ENCODE data around the gene FOXN3.

The FOXN3 gene

DNA sequence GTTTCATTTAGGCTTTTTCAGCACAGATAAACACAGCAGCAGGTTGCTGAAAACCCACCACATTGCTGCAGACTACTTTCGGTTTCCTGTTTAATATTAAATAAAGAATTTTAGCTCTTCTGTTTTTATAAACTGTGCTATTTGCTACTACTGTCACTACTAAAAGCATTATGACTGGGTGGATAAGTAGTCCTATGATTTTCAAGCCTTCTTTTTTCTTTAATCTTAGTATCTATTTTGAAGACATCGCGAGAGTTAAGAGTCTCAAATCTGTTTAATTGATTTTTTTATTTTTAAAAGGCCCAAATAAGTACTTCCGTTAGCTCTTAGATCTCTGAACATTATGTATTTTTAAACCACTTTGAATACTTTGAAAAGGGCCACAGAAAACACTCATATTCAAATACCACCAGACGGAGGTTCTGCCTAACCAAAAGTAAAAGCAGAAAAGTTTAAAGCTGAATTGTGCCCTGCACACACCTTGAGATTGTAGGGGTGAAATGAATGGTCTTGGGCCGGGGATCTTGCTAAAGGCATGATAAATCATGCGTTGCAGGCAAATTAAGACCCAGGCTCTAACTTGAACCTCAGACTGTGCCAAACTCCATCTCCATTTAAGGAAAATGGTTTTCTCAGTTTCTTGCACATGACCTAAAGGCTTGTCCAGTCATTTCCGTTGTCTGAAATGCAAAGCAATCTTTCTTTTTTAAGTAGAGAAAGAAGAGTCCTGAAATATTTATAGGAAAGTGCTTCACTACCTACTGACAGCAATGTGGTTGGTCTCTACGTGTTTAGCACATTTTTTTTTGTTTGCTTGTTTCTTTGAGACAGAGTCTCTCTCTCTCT lies 13.6 kb upstream of the FOXN3 start:
- no peak for DNase-seq

DNA sequence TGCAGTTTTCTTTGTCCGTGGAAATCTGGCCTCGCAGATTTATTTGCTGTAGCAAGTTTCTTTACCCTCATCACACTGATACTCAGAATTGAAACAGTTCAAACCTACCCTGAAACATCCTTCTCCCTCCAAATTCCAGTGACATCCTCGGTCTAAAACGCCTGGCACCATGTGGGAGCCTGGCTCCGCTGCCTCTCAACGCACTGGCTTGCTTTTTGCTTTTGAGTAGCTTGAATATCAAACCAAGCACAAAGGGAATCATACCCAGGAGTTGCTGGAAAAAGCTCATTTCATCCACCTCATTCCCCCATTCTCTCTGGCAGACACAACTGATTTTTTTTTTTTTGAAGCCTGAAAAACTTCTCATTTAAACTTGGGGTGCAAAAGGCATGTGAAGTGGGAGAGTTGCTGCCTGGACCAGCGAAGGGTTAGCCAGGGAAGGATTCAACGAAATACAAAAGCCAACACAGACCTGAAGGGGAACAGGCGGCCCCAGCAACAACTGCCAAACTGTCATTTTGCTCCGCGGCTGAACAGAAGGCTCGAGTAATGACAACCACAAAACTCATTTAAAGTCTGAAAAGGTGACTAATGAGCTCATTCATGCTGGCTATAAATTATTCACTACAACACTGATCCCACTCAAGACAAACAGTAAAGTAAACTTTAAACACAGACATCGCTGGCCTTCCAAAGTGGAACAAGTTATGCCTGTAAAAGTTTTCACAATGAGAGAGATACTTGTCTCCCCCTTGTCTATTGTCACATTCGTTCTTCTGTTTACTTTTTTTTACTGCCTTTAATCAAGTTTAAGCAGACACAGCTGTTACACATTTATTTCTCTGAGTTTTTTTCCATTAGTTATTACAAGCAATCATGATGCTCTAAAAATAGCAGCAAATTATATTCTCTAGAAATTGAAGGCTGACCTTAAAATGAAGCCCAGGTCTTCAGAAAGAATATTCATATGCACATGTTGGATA lies 12.5 kb upstream of the FOXN3 start:
- no peak for DNase-seq

DNA sequence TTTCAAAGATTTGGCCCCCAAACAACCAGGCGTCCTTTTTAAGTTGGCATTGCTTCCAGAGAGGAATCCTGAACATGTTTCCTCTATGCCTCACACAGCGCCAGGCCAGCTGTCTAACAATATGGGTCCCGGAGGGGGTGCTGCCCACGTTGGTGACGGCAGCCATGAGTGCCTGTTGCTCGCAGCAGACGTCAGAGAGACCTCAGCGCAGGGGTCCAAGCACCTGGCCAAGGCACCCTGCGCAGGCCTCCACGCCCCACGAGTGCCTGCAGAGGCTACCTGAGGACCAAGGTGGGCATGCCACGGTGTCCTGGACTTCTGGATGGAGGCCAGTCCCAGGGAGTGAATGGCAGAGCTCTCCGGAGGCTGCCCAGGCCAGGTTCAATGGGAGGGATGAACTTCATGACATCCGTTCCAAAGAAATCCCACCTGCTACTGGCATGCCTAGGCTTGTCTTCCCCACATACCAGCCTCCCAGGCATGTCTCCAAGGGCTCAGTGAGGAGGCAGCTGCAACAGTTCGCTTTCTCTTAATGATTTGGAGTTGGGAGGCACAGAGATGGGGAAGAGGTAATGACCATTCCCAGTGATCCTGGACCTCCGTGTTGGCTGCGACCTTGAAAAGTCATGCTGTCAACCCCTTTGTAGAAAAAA lies 11.6 kb upstream of the FOXN3 start:
- no peak for DNase-seq

DNA sequence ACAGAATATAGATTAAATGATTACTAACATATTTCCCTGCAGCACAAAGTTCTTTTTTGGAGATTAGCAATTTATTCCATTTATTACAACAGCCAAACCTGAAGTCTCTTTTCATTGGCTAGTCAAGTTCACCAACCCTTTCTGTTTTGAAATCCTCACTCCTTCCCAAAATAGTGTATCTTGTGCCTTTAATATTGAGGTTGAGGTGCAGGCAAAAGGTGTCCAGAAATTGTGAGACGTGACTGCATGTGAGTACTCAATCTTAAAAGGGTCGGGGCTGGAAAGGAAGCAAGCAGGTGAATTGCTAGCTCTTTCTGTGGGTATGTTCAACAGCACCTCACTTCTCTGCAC lies 11.1 kb upstream of the FOXN3 start:
- DNase-seq, result no peak

DNA sequence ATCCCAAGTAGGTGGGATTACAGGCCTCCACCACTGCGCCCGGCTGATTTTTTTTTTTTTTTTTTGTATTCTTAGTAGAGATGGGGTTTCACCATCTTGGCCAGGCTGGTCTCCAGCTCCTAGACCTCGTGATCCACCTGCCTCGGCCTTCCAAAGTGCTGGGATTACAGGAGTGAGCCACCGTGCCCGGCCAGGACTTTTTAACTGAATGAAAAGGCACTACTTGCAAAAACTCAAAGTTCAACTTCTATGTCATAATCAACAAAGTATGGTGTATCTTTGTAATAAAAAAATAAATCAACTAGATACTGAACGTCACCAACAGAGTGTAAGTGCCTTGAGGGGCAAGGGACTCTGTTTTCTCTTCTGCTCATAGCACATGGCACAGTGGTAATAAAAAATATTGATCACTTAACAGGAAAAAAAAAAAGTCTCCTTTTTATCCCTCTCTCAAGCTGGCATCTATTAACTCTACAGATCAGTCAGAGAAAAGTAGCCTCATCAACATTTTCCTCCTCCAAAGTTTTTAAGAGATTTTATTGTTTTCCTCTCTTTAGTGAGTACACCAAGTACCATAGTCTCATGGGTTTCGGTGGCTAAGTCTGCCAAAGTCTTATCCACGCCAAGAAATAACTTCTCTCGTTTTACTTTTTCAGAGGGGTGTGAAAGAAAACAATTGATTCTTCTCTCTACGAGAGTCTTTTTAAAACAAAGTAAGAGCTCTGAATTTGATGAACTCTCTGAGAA lies 10.6 kb upstream of the FOXN3 start:
- DNase-seq, result no peak

DNA sequence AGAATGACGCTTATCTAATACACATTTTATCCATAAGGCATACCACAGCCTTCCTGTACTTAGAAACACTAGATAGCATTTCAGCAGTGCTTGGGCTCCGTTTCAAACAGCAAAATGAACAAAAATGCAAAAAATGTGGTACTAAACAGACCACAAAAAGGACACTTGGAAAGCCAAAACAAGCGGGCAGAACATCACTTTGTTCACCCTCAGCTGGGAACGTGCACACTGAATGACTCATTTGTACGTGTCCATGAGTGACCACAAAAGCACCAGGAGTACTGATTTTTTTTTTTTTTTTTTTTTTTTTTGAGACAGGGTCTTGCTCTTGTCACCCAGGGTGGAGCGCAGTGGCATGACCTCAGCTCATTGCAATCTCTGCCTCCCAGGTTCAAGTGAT lies 8.9 kb upstream of the FOXN3 start:
- DNase-seq, result no peak

DNA sequence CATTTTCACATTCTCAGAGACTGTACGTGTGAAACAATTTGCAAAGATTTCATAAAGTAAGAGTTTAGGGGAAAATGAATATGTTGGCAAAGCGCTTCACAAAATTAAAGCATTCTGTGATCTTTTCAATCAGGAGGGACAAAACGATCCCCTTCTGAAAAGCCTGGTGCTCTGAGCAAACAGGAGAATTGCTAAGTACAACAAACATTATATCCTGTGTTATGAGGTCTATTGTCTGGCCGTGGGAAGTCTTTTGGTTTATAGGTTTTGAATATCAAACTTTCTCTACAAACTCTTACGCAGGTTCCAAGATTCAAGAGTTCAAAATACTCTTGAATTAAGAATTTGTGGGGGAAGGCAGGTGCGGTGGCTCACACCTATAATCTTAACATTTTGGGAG lies 7.2 kb upstream of the FOXN3 start:
- DNase-seq, result no peak

DNA sequence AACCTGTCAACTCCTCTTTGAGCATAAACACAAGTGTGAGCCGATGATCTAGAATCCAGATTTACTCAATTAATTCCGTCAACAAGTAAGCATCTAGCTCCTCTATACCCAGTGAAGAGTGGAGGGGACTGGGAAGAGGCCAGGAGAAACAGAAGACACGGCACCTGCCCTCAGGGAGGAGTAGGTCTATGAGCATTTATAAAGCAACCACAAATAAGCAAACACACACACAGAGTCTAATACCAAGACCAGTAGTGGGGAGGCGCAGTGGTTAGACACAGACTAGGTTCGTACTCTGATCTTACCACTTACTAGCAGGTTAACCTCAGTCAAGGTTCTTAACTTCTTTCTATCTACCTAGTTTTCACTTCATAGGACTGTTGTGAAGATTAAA lies 5.9 kb upstream of the FOXN3 start:
- DNase-seq, result no peak

DNA sequence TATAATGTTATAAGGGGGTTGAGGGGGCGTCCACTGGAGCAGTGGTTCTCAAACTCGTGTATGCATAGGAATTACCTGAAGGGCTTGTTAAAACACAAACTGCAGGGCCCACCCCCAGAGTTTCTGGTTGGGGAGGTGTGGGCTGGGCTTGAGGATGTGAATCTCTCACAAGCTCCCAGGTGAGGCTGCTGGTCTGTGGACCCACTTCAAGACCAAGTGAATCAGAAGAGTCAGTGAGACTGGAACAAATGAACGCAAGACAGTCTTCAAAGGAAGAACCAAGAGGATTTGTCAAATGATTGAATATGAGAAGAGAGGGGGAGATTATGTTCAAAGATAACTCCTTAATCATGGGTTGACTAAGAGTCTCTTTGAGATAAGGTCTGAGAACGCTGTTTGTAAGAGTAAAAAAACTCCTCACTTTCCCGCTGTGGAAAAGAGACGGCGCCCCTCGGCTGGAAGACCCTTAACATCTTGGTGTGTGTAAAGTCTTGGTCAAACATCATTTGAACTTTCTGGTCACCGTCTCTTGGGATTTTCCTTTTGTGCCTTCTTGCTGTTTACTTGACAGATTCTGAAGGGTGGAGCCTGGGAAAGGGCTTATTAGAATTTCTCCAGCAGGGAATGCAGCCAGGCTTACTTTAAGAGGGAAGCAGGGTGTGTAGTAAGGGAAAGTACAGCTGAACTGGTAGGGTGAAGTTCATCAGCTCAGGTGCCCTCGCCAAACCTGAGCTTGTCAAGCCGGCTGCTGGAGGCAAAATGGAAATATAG lies 5.3 kb upstream of the FOXN3 start:
- DNase-seq, result no peak

DNA sequence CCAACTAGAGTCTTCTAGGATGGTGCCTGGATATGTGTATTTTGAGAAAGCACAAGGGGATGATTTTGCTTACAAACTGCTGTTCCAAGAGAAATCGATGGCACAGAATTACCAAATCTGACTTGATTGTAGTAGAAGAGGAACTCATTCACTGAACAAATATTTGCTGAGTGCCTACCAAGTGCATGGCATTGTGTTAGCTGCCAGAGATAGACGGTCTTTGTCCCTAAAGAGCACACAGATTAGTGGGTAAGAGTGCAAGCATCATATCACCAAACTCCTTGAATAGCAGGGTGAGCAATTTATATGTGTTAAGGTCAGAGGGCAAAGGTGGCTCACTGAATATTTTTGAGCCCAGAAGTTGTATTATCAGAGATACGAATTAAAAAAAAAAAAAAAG lies 3.5 kb upstream of the FOXN3 start:
- no peak for DNase-seq

DNA sequence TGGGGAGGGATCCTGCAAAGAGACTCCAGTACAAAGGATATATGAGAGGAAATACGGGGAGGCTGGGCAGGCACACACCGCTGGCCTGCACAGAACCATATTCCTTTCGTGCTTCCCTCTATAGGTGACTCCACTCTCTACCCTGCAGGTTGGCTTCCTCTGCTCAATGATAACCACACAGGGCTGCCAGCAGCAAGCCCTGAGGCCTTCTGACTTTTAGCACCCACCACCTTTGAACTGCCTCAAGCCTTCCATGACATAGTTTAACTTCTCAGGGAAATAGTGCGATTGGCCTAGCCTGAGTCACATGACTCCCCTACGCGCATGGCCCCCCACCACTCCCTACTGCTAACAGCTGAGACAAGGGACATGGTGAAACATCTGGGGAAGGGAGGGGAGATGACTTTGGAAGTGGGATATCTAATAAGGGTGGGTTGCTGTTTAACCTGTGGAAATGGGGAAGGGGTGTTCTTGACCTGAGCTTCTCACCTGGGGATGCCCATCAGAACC lies 3.0 kb upstream of the FOXN3 start:
- DNase-seq, result no peak

DNA sequence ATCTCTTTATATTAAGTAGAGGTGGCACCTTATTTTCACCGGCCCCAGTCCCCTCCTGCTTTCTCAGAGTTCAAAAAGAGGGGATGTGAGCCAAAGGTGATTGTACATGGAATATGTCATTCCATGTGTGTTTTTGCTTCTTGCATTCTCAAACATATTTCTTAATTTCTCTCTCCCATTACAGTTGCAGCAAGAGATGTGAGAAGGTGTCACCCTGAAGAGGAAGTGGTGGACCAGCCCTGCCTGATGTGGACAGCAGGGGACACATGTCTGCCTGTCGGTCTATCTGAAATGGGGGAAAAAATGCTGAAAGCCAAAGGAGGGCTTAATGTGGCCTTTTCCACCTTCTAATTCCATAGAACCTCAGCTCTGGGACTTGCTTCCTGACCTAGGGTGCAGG lies 1.9 kb upstream of the FOXN3 start:
- DNase-seq, result no peak

DNA sequence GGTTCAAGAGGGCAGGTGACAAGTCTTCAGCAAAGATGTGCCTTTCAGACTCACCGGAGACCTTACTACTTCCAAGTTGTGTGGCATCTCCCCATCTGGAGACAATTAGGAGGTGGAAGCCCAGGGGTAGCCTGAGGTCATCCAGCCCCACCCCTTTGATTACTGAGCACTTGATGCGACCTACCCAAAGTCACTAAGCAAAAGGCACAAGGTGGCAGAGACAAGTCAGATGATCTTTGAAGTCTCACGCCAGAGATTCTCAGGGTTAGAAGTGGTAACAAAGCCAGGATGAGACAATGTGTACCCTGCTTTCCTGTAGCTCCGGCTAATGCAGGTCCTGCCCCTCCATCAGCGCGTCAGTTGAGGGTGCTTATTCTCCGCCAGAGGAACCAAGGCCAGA lies 1.4 kb upstream of the FOXN3 start:
- DNase-seq, result no peak

DNA sequence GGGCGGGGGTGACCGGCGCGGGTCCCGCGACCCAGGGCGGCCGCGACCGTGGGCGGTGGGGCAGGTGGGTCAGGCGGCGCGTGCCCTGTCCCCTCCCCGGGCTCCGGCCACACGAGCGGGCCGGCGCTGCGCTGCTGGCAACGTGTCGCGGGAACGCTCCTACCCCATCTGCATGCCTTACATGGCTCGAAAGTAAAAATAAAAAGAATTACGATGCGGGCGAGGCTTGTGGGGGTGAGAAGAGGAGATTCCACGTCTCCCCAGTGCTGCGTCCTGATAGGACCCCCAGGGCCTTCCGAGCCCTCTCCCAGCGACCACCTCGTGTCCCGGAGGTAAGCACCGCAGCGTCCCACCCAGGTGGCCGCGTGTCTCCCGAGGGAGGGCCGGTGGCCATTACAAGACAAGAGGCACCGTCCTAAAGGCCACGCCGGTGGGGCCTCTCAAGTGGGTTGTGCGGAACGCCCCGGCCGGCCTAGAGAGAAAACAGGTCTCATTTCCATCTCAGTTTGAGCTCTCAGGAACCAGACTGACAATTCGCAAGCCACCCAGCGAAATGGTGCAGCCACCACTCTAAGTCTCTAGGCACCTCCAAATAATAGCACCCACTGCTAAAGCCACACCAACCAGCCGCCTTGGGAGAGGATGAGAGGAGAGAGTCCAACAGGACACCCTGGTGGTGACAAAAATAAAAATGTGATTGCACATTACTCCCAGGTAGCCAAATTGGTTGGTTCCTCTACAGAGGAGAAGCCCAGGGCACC lies 612 bp upstream of the FOXN3 start:
- no peak for DNase-seq

DNA sequence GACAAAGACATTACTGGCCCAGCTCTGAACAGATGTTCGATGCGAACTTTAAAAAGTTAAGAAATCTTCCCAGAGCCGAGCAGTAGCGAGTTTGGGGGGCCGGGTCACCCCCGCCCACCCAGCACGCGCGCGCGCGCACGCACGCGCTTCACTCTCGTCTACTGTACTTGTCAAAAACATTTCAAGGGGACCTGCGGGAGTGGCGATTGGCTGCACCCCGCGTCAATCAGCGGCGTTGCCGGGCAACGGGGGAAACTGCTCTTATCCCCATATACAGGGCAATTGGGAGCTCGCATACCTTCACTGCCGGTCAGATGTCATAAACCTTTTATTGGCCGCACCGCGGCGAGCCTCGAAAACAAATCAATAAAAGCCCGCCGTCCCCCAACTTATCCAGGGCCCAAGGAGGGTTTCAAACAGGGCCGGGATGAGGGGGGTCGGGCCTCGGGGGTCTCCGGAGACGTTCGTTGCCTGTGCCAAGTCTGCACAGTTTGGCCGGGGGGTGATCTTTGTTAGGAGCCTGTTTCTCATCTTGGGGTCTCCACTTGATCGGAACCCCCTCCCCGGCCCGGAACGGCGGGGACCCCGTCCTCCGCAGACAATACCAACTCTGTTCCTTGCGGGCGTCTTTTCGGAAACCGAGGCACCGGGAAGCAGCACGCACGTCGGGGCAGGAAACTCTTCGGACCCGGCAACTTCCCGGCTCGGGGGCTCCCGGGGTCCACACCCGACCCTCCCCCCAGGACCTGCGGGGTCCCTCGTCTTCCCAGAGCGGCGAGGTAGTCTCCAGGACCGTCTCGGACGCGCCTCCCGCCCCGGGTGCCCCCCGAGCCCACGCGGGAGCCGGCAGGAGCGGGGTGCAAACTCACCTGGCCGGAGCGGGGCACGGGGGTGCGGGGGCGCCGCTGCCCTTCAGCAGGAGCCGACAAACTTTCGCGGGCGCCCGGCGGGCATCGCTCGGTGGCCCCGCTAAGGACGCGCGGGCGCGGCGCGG lies 734 bp downstream of the FOXN3 start:
- peak; percentile 80 for DNase-seq

DNA sequence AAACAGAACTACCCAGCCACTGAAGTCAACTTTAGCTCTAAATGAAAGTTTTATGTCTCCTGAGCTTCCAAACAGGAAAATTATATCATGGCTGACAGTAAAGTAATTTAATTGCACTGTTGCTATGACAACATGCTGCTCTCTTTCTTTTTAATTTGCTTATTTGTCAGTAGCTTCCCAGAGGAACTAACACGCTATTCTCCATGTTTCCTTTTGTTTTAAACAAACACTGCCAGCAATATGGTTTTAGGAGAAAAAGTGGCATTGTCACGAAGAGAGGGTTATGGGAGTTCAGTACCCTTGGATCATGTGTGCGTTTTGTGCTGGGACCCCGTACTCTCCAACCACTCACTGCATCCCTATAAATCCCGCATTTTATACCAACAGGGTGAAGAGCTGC lies 1.9 kb downstream of the FOXN3 start:
- DNase-seq, result no peak

DNA sequence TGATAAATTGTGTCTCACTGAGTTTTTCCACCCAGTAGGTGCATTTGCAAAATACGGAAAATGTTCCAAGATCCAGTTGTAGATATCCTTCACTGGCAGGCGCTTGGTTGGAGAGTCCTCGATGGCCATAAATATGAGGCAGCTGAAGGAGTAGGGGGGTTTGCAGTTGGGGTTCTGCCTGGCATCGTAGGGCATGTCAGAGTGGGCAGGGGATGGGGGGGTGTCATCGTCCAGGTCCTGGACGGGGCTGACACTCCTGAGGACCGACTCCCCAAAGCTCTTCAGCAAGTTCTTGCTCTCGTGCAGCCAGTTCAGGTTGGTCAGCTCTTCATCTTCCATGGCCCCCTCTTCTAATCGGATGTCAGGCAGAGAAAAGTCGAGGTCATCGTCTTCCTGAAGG lies 5.1 kb downstream of the FOXN3 start:
- no peak for DNase-seq

DNA sequence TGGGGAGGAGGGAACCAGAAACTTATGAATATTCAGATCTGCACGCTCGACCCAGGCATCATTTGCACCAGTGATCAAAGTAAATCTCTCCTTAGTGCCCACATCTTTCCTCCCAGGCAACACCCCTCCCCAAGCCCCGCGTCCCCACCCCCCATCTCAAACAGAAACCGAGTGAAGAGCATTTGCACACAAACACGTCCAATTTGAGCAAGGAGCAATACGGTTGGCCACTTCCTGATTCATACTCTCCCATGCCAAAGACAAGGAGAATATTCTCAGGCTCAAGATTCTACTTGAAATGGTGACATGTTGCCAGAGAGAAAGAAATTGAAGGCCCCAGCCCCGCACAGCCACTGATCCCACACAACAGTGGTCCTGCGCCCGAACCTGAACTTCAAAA lies 7.1 kb downstream of the FOXN3 start:
- no peak for DNase-seq

DNA sequence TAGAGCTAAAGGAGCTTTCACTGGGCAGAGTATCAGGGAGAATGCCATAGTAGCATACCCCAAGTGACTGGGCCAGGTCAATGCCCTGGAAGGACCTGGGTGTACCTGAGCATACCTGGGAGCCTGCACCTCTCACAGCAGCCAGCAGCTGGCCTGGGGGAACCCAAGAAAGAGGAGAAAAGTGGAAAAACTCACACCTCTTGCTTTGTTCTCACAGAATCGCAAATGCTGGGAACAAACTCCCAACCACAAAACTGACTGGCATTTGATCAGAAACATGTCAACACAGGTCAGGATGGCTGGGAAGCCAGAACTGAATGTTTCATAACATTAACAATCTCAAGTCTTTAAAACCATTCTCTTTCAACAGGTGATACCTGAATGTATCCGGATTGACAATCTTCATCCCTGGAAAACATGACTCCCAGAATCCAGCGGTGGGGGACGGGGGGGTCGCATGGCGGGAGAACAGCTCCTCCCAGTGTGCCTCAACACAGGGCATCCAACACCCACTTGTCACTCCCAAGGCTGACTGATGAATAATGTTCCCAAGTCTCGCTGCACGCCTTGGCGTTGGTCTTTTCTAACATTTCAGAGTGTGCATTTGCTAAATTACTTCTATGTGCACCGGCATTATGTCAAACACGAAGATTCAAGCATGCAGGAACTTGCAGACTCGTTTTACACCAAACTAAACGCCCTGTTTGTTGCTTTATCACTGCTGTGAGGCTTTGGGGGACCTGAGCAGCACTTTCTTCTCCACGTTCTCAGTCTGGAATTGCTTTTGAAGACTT lies 7.9 kb downstream of the FOXN3 start:
- DNase-seq, result no peak

Measured in SIG-M5 (cell line).